ENCODE data around the gene BPIFB4.

DNA sequence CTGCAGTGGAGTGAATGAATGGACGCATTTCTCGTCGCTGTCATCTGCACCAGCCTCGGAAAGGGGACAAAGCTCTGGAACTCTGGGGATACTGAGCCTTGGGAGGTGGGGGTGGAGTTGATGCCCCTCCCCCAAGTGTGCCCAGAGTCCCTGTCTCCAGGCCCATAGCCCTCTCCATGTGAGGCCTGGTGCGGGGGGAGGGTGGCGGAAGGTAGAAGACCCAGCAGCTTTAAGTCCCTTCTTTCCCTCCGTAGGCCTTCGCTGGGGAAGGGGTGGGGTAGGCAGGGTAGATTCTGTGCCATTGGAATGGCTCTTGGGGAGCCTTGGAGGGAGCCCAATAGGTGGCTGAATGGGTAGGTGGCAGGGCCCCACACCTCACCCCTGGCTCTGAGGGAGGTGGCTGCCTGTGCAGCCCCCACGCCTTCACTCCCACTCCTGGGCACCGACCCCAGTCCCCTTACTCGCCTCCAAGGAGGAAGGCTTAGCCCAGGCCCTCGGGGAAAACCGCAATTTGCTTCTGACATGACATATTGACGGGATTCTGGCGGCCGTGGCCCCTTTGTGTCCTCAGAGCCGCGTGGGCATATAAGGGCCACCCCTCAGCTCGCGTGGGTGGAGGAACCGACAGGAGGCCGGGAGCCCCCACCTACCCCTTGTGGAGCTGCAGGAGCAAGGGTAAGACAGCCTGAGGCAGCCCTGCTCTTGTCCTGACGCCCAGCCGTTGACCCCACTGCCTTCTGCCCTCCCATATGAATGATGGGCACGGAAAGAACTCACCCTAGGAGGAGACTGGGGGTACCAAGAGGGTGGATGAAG, 25.9 kb upstream of the BPIFB4 start, which contains the start of gene BPIFB3:
- no peak for TF ChIP-seq CTCF (IDR thresholded peaks at IDR 0.05; ENCODE audit: insufficient read depth, low read depth, low read length)
- TF ChIP-seq EZH2 (IDR thresholded peaks at IDR 0.05; ENCODE audit: insufficient read depth, low read length) = no peak
